GM20431 (cell line): ENCODE results near the gene CLDN5.

Source experiments
- in situ Hi-C: fragments of 300-500 bp; cut with MseI, MboI; formaldehyde crosslinking; loops from one replicate; pipeline ENCODE4 v1.15.0; 2020; ENCODE audit warnings: low sequenced_read_pairs; ENCODE audit not compliant: unreplicated experiment

Gene CLDN5

DNA sequence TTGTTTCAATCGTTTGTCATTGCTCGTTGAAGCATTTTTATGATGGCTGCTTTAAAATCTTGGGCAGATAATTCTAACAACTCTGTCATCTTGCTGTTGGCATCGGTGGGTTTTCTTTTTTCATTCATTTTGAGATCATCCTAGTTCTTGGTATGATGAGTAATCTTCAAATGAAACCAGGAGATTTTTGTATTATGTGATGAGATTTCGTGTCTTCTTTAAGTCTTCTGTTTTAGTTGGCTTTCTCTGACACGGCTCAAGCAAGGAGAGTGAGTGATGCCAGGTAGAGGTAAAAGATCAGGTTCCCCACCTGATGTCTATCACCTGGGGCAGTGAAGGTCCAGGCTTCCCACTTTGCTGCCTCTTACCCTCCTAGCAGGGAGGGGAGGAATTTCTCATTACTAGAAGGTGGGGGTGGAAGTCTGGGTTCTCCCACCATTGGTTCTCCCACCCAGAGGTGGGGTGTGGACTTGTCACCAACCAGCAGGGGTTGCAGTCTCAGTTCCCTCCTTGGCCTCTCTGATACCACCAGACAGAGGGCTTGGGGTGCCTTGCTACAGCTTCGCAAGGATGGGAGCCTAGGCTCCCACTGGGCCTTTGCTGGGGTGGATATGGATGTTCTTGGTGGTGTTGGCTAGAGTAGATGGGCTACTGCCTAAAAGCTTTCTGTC, 31.6 kb downstream of the CLDN5 start:
- in situ Hi-C loops = loop anchor here (25.0 kb wide), 1 partner anchor 305 kb away; the partner anchor contains the start of gene SLC25A1

DNA sequence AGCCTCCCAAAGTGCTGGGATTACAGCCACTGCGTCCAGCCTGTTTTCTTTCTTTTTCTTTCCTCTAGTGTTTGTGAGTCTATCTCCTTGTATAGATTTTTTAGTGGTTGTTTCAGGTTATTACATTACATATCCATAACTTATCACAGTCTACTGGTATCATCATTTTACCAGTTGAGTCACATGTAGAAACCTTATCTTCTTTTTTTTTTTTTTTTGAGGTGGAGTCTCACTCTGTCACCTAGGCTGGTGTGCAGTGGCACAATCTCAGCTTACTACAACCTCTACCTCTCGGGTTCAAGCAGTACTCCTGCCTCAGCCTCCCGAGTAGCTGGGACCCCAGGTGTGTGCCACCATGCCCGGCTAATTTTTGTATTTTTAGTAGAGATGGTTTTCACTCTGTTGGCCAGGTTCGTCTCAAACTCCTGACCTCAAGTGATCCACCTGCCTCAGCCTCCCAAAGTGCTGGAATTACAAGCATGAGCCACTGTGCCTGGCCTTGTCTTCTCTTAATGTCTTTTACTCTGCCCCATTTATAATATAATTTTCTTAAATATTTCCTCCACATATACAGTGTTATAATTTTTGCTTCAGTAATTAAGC, 33.5 kb downstream of the CLDN5 start:
- in situ Hi-C loops = loop anchor here (25.0 kb wide), 1 partner anchor 303 kb away; the partner anchor contains the start of gene SLC25A1

DNA sequence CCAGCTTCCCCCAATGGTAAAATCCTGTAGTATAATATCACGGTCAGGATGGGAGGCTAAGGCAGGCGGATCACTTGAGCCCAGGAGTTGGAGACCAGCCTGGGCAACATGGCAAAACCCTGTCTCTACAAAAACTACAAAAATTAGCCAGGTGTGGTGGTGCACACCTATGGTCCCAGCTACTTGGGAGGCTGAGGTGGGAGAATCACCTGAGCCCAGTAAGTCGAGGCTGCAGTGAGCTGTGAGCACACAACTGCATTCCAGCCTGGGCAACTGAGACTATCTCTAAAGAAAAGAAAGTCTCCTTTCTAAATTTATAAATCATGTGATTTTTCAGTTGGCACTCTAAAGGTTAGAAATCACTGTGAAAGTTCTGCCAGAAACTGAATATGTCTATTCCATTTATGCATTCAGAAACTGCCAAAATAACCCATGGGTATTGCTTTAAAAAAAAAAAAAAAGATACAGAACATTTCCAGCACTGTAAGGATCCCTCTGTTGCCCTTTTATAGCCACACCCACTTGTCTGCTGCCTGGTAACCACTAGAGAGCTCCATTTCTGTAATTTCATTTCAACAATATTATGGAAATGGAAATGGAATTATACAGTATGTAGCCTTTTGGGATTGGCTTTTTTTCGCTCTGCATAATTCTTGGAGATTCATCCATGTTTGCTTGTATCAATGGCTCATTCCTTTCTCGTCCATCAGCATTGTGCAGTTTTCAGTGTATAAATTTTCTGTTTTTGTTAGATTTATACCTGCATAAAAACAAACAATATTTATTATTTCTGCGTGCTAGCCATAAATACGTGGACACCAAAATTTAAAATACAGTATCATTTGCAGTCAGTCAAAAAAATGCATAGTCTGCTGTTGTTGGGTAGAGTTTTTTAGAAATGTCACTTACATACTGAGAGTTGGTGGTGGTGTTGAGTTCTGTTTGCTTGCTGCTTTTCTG, 35.0 kb downstream of the CLDN5 start:
- in situ Hi-C loops = loop anchor here (25.0 kb wide), 1 partner anchor 302 kb away; the partner anchor contains the start of gene SLC25A1

DNA sequence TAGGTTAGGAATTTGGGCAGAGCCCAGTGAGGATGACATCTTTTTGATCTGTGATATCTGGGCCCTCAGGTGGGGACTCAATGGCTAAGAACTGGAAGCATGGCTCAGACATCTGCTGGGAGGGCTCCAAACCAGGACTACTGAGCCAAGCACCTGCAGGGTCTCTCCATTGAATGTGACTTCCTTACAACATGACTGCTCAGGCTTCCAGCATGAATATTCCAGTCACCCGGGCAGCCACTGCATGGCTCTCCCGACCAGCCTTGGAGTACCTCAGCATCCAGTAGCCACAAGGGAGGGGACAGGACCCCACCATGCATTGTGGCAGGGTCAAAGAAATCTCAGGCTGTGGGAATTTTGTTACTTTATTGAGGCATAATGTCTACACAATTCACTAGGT, 35.9 kb downstream of the CLDN5 start:
- in situ Hi-C loops = loop anchor here (25.0 kb wide), 1 partner anchor 301 kb away; the partner anchor contains the start of gene SLC25A1

DNA sequence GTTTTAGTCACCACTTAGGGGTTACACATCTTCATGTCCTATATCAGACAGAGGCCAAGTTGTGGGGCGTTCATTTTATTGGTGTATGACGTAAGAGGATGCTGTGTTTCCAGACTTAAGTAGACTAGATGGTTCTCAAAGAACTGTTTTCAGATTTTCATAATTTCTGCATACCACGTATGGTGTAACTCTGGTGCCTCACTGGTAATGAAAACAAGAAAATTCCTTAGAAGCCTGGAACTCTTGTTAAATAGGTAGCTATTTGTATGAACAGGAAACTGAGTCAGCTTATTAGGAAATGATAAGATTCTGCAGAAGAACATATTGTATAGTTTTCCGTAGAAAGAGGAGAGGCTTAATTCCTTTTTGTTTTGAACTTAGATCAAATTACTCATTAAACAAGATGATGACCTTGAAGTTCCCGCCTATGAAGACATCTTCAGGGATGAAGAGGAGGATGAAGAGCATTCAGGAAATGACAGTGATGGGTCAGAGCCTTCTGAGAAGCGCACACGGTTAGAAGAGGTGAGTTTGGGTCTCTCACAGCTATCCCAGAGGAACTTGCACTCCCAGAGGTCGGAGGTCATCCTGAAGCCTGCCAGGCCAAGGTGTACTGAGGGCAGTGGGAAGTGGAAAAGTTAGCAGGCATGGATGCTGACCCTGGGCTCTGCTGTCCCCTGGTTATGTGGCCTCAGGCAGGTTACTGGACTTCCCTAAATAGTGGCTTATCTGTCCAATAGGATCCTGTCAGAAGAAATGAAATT, 40.5 kb downstream of the CLDN5 start:
- in situ Hi-C loops = loop anchor here (25.0 kb wide), 1 partner anchor 296 kb away; the partner anchor contains the start of gene SLC25A1

DNA sequence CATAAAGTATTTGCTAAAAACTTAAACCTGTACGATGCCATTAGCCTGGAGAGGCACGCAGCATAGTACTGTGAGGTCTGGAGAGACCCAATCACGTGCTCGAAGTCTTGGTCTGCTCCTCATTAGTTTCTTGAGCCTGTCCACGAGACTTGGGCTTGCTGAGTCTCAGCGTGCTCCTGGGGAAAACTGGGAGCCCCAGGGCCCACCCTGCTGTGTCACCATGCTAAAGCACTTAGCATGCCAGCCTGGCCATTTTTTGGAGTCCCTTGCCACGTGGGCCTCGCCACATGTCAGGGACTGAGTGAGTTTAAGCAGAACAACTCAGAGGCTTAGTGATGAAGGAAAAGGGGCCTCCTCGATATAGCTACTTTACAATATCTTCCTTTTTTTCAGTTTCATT, 41.9 kb downstream of the CLDN5 start:
- in situ Hi-C loops = loop anchor here (25.0 kb wide), 1 partner anchor 295 kb away; the partner anchor contains the start of gene SLC25A1

DNA sequence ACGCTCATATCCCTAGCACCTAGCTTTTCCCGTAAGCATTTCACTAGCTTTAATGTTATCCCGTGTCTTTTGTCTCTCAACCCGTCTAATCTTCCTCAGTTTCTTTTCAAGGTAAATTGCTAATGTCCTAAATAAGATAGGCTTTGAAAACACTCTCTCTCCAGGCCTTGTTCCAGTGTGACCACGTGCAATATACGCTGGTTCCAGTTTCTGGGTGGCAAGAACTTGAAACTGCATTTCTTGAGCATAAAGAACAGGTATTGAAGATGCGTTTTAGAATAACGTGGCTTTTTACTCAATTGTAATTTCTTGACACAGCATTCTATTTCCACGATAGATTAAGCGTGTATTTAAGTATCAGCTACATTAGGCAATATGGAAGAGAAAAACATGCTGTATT, 43.4 kb downstream of the CLDN5 start:
- in situ Hi-C loops = loop anchor here (25.0 kb wide), 1 partner anchor 293 kb away; the partner anchor contains the start of gene SLC25A1

DNA sequence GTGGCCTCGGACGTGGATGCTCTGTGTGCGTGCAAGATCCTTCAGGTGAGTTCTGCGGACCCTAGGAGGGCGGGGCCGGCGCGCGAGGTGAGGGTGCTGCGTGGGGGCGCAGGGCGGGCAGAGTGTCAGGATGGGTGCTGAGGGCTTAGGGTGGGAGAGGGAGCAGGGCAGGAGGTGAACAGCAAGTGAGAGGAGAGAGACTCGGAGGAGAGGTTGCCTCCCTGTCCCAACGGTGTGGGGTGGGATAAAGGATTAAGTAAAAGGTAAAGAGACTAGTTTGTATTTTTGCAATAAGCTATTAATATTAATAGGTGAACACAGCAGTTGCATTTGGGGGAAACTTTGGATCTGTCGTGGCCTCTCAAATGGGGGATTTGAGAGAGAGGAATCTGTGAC, 44.0 kb downstream of the CLDN5 start:
- in situ Hi-C loops = loop anchor here (25.0 kb wide), 1 partner anchor 293 kb away; the partner anchor contains the start of gene SLC25A1

DNA sequence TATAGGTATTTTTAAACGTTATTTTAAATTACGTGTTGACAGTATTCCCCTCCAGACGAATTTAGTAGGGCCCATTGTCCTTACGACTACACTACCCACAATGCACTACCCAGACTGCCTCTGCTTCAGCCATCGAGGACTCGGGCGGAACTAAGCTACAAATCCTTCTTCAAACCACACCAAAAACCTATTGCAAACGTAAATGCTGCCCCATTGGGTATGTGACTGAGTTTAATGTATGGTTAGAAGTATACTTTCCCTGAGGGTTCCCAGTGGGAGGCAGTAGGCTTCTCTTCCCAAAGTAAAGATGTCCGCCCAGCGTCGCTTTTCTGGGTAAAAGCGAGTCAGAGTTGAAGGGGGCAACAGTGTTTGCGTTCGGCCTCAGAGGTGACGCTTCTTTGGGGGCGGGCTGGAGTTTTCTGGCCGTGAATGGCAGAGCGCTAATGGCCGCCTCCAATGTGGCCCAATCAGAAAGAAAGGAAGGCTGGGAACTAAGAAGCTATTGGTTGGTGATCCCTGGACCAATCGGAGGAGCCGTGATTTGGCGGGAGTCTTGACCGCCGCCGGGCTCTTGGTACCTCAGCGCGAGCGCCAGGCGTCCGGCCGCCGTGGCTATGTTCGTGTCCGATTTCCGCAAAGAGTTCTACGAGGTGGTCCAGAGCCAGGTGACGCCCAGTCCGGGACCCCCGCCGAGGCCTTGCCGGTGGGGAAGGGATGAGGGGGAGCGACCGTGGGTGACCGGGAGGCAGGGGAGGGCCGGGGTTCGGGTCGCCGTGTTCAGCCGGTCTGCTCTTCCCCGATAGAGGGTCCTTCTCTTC, 44.6 kb downstream of the CLDN5 start, which contains the start of gene CDC45:
Gene CDC45 (plus strand): TSS at position 566 of the 818 bp plus-strand sequence. CDS start 49 bp downstream, at position 615.
- in situ Hi-C loops = loop anchor here (25.0 kb wide), 1 partner anchor 292 kb away; the partner anchor contains the start of gene SLC25A1

DNA sequence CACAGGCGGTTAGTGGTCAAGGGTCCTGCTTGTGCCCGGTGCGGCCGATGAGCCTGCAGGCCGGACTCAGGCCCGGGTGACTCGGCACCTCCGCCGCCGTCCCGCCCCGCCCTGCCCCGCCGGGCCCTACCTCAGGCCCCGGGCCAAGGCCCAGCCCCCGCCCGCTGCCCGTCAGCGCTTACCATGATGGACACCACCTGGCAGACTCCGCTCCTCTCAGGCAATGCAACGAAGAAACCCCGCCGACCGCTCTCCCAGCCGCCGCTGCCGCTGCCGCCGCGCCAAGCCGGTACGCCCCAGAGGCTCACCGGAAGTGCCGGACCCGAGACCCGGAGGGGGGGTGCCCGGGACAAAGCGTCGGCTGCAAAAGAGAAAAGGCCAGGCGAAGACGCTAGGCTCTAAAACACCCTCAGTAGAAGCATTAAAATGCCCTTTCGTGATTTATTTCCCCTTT, 45.3 kb downstream of the CLDN5 start, which contains the start of gene UFD1:
Gene UFD1 (minus strand): TSS at position 293 of the 454 bp plus-strand sequence. CDS start 108 bp downstream, at position 185.
- in situ Hi-C loops = loop anchor here (25.0 kb wide), 1 partner anchor 292 kb away; the partner anchor contains the start of gene SLC25A1

DNA sequence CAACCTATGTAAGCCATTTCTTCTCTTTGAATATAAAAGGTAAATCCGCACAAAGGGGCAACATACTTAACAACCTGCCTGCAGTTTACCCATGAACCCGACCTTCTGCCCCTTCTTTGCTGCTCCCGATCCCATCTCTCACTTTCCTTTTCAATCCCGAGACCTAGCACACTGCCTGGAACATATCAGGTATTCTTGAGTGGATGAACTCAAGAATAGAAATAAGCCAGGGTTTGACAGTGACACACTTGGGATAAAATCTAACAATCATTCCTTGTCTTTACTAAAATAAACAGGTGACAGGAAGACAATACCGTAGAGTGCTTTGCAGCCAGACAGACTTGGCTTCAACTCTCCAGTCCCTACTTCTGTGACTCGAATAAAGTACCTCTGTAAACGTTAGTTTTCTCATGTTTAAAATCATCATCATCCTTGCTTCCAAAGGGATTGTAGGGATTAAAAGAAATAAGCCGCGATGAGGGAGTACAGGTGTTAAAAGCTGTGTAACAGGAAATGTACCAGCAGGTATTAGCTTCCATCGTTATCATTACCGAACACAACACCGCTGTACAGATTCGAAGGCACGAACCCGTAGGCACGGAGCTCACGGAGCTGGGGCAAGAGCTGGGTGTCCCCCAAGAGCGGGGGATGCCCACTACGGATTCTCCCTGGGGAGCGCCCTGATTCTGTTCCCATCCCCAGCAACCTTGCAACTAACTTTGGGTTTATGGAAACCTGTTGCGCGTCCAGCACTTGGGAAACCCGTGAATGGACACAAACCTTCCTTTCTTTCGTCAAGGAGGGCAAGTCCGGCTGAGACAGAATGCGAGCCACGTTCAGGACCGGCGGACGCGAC, 45.9 kb downstream of the CLDN5 start:
- in situ Hi-C loops = loop anchor here (25.0 kb wide), 1 partner anchor 291 kb away; the partner anchor contains the start of gene SLC25A1

DNA sequence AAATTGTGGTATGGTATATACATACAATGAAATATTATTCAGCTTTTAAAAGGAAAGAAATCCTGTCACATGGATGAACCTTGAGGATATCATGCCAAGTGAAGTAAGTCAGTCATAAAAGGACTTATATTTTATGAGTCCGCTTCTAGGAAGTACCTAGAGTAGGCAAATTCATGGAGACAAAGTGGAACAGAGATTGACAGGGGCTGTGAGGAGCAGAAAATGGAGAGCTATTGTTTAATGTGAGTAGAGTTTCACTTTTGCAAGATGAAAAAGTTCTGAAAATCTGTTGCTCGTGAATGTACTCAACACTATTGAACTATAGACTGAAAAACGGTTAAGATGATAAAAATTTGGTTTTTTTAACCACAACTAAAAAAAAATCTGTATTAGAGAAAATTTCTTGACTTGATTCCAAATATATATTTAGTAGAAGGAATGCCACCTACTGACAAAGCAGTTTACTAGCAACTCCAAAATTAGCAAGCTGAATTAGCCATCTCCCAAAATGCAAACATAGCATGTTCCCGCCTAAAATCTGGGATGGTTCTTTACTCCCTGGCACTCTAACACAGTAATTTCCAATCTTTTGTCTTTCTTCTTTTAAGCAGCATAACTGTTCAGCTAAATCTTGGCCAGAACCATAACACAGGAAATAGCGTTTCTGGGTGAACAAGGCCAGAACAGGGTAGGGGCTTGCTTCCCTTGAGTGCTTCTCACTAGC, 46.7 kb downstream of the CLDN5 start:
- in situ Hi-C loops = loop anchor here (25.0 kb wide), 1 partner anchor 290 kb away; the partner anchor contains the start of gene SLC25A1

DNA sequence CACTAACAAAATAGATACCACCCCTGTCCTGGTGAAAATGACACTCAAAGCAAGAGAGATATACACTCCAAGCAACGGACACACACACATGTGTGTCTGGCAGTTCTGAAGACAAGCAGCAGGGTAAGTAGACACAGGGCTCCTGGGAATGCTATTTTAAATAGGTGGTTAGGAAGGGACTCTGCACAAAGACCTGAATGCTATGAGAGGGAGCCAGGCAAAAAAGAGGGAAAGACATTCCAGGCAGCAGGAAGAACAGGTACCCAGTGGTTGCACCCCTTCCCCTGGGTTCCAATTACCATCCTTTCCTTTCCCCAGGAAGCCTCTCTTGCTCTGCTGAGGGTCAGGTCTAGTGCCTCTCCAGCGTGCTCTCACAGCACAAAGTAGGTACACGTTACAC, 48.2 kb downstream of the CLDN5 start:
- in situ Hi-C loops = loop anchor here (25.0 kb wide), 1 partner anchor 289 kb away; the partner anchor contains the start of gene SLC25A1

DNA sequence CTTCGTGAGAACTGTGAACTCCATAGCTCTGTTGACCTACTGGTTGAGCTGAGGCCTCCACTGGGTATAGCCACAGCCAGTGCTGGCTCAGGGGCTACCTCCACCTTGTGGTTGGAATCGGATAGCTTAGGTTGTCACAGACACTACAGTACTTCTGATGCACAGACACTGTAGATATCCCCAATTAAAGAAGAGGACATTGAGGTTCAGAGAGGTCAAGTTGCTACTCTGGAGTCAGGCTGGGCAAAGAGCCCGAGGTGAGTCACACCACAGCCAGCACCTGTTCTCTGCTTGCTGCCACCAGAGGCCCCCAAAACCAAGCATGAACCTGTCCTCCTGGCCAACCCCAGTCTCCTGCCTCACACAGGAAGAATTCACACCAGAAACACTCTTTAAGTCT, 50.6 kb downstream of the CLDN5 start:
- in situ Hi-C loops = no loop called here
